HG02884 (cell line): ENCODE measurements around the gene GMIP.

Source experiments
- ATAC-seq: cut with Tn5 transposase; IDR thresholded peaks from one replicate; pipeline ENCODE4 v1.9.1; 2021; ENCODE audit warnings: mild to moderate bottlenecking, moderate library complexity; ENCODE audit not compliant: unreplicated experiment

GMIP gene

GRCh38 chr19:19661141-19661674 lies 17.8 kb upstream of the GMIP start:
- ATAC-seq = no peak

GRCh38 chr19:19659646-19660245 lies 16.3 kb upstream of the GMIP start:
- ATAC-seq = no peak

GRCh38 chr19:19657397-19657783 lies 13.9 kb upstream of the GMIP start:
- no peak for ATAC-seq

GRCh38 chr19:19656451-19657396 lies 13.3 kb upstream of the GMIP start:
- ATAC-seq = no peak

GRCh38 chr19:19655641-19656343 lies 12.3 kb upstream of the GMIP start:
- no peak for ATAC-seq

- ATAC-seq = no peak
Observed at GRCh38 chr19:19655051-19655594, 11.7 kb upstream of the GMIP start.

- no peak for ATAC-seq
Observed at GRCh38 chr19:19654441-19654840, 11.0 kb upstream of the GMIP start.

GRCh38 chr19:19653597-19654147 lies 10.2 kb upstream of the GMIP start:
- no peak for ATAC-seq

- no peak for ATAC-seq
Observed at GRCh38 chr19:19652482-19653295, 9.2 kb upstream of the GMIP start.

- ATAC-seq = no peak
Observed at GRCh38 chr19:19651076-19651475, 7.6 kb upstream of the GMIP start.

- ATAC-seq = no peak
Observed at GRCh38 chr19:19650331-19650730, 6.9 kb upstream of the GMIP start.

- ATAC-seq = no peak
Observed at GRCh38 chr19:19649580-19649995, 6.1 kb upstream of the GMIP start.

- no peak for ATAC-seq
Observed at GRCh38 chr19:19649155-19649554, 5.7 kb upstream of the GMIP start.

- ATAC-seq = no peak
Observed at GRCh38 chr19:19647037-19647835, 3.8 kb upstream of the GMIP start.

- no peak for ATAC-seq
Observed at GRCh38 chr19:19645233-19645870, 1.9 kb upstream of the GMIP start.

- ATAC-seq = no peak
Observed at GRCh38 chr19:19644054-19644388, 564 bp upstream of the GMIP start.

GRCh38 chr19:19642506-19643157 lies 825 bp downstream of the GMIP start:
- peak; percentile 38 for ATAC-seq

GRCh38 chr19:19637523-19638251 lies 5.8 kb downstream of the GMIP start:
- ATAC-seq = no peak
